ENCODE measurements around the gene PREX1. TPM values are rescaled to one million over a fixed set of nuclear protein-coding genes. Genes with fewer than 3 reads are reported as not detected.
A peak's percentile ranks its signal among the peaks of the same experiment; 100 is the strongest.

Gene PREX1
- total RNA-seq, 2 donors from 2014 or later: 132 to 167 TPM

GRCh38 chr20:48807051-48807450 lies 20.7 kb downstream of the PREX1 start:
- Mint-ChIP-seq H3K4me1 (ENCODE audit: low read depth in 2 of 2) (peaks cover 68 to 72% of the 10 kb centered on the region in 2 donors), H3K36me3 (peaks cover 24% of the 10 kb centered on the region), H3K9me3 (peaks cover 7% of the 10 kb centered on the region), H3K27me3 (no peaks in the 10 kb centered on the region), H3K4me3 (no peak overlapping the region), H3K27ac (peak overlapping the region in 1 of 2 donors; percentile 56)
- no peak for DNase-seq (ENCODE audit: low spot score)
- ATAC-seq: no peak

- peaks cover 72 to 77% of the 10 kb centered on the region in 2 donors for H3K4me1 Mint-ChIP-seq (ENCODE audit: low read depth in 2 of 2)
- peaks cover 7% of the 10 kb centered on the region for H3K9me3 Mint-ChIP-seq
- no peak for ATAC-seq
- peak overlapping the region in 1 of 2 donors; percentile 56 for H3K27ac Mint-ChIP-seq
- peaks cover 24% of the 10 kb centered on the region for H3K36me3 Mint-ChIP-seq
- no peak overlapping the region for H3K4me3 Mint-ChIP-seq
- DNase-seq (ENCODE audit: low spot score): no peak
- H3K27me3 Mint-ChIP-seq: no peaks in the 10 kb centered on the region
Measured at GRCh38 chr20:48805716-48806115, 22.1 kb downstream of the PREX1 start.

DNA sequence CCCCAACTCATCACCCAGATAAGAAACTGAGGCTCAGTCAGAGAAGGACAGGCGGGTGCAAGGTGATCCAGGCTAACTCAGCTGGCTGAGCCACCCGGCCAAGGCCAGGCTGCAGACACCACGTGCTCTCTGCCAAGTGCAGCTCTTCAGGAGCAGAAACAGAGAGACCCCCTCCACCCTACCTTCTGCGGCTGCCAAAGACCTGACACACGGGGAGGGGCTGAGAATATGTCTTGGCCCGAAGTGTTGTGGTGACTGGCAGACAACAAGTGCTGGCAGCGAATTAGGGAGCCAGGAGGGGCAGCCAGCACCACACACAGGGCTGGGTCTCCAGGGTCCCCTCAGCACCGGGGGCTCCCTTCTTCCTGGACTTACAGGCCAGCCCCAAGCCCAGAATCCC lies 22.5 kb downstream of the PREX1 start:
- Mint-ChIP-seq H3K4me3 (no peak overlapping the region), H3K4me1 (ENCODE audit: low read depth in 2 of 2) (peaks cover 76 to 78% of the 10 kb centered on the region in 2 donors), H3K36me3 (peaks cover 24% of the 10 kb centered on the region), H3K27ac (peak overlapping the region in 1 of 2 donors; percentile 89), H3K27me3 (no peaks in the 10 kb centered on the region), H3K9me3 (peaks cover 7% of the 10 kb centered on the region)
- ATAC-seq (no peak), DNase-seq (ENCODE audit: low spot score) (no peak)

DNA sequence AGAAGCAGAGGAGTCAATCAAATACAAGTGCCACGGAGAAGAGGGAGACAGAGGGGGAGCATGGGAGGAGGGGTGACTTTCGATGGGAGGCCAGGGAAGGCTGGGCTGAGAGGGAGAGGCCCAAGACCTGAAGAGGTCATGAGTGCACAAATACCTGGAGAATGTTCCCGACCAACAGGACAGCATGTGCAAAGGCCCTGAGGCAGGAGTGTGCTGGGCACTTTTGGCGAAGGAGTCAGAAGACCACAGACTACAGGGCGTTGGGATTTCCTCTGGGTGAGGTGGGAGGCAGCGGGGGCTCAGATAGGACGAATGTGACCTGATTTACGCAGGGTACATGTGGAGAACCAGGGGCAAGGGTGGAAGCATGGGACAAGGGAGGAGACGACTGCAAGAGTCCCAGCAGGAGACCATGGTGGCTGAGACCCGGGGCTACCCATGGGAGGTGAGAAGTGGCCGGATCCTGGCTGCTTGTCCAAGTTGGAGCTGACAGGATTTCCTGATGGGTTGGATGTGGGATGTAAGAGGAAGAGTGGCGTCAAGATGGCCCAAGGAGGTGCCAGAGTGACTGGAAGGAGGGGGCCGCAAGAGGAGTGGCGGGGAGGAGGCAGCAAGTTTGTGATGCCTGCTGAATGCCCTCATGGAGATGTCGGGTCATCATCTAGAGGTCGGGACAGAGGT lies 23.4 kb downstream of the PREX1 start:
- DNase-seq (ENCODE audit: low spot score) (no peak), ATAC-seq (no peak)
- peaks cover 24% of the 10 kb centered on the region for H3K36me3 Mint-ChIP-seq
- peak overlapping the region; percentile 27 to 89 for H3K27ac Mint-ChIP-seq
- peaks cover 7% of the 10 kb centered on the region for H3K9me3 Mint-ChIP-seq
- H3K4me1 Mint-ChIP-seq (ENCODE audit: low read depth in 2 of 2): peaks cover 68 to 78% of the 10 kb centered on the region in 2 donors
- peak overlapping the region; percentile 4 for H3K4me3 Mint-ChIP-seq
- H3K27me3 Mint-ChIP-seq: no peaks in the 10 kb centered on the region

GRCh38 chr20:48803176-48804053 lies 24.4 kb downstream of the PREX1 start:
- DNase-seq (ENCODE audit: low spot score): no peak
- peaks cover 64 to 76% of the 10 kb centered on the region in 2 donors for H3K4me1 Mint-ChIP-seq (ENCODE audit: low read depth in 2 of 2)
- H3K9me3 Mint-ChIP-seq: peaks cover 7% of the 10 kb centered on the region
- no peak overlapping the region for H3K4me3 Mint-ChIP-seq
- peak overlapping the region; percentile 58 to 89 for H3K27ac Mint-ChIP-seq
- no peak for ATAC-seq
- peaks cover 24% of the 10 kb centered on the region for H3K36me3 Mint-ChIP-seq
- no peaks in the 10 kb centered on the region for H3K27me3 Mint-ChIP-seq

DNA sequence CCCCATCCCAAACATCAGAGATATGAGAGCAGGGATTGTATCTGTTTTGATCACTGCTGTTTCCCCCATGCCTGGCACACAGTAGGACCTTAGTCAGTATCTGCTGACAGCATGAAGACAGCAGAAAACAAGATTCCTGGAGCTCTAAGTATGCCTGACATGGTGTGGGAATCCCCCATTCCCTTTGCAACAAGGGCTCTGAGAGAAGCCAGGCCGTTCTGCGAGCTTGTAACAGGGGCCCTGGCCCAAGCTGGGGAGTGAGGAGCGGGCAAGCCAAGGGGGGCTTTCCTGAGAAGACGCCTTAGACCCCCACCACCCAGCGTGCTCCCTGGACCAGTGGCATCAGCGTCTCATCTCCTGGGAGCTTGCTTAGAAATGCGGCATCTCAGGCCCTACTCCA lies 25.2 kb downstream of the PREX1 start:
- H3K4me3 Mint-ChIP-seq: peak overlapping the region; percentile 32

DNA sequence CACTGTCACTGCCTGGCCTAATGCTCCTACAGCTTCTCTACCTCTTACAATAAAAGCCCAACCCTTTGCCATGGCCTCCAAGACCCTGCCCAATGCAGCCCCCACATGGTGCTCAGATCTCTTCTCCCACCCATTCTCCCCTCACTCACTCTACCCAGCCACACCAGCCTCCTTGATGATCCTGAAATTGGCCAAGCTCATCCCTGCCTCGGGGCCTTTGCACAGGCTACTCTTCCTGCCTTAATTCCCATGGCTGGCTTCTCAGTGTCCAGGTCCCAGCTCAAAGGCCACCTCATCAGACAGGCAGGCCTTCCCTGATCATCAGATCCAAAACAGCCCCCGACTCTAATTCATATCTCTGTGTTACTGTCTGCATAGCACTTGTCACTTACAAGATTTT lies 25.6 kb downstream of the PREX1 start:
- DNase-seq (ENCODE audit: low spot score) (no peak), ATAC-seq (no peak)
- H3K36me3 Mint-ChIP-seq: peaks cover 20% of the 10 kb centered on the region
- peaks cover 69 to 79% of the 10 kb centered on the region in 2 donors for H3K4me1 Mint-ChIP-seq (ENCODE audit: low read depth in 2 of 2)
- H3K27ac Mint-ChIP-seq: peak overlapping the region; percentile 58 to 89
- H3K9me3 Mint-ChIP-seq: peaks cover 6% of the 10 kb centered on the region
- no peaks in the 10 kb centered on the region for H3K27me3 Mint-ChIP-seq
- H3K4me3 Mint-ChIP-seq: peak overlapping the region; percentile 32

More for the DNA sequence above, 25.2 kb downstream of the PREX1 start:
- ATAC-seq (no peak), DNase-seq (ENCODE audit: low spot score) (no peak)
- Mint-ChIP-seq H3K36me3 (peaks cover 24% of the 10 kb centered on the region), H3K9me3 (peaks cover 7% of the 10 kb centered on the region), H3K27ac (peak overlapping the region; percentile 58 to 89), H3K27me3 (no peaks in the 10 kb centered on the region), H3K4me1 (ENCODE audit: low read depth in 2 of 2) (peaks cover 67 to 78% of the 10 kb centered on the region in 2 donors)

GRCh38 chr20:48801197-48801596 lies 26.6 kb downstream of the PREX1 start:
- H3K4me1 Mint-ChIP-seq (ENCODE audit: low read depth in 2 of 2): peaks cover 60 to 71% of the 10 kb centered on the region in 2 donors
- peak overlapping the region; percentile 45 for H3K4me3 Mint-ChIP-seq
- no peaks in the 10 kb centered on the region for H3K27me3 Mint-ChIP-seq
- DNase-seq (ENCODE audit: low spot score) (no peak), ATAC-seq (peak; percentile 66 to 68)
- peaks cover 11% of the 10 kb centered on the region for H3K36me3 Mint-ChIP-seq
- H3K9me3 Mint-ChIP-seq: peaks cover 4% of the 10 kb centered on the region
- H3K27ac Mint-ChIP-seq: peak overlapping the region; percentile 58 to 89

DNA sequence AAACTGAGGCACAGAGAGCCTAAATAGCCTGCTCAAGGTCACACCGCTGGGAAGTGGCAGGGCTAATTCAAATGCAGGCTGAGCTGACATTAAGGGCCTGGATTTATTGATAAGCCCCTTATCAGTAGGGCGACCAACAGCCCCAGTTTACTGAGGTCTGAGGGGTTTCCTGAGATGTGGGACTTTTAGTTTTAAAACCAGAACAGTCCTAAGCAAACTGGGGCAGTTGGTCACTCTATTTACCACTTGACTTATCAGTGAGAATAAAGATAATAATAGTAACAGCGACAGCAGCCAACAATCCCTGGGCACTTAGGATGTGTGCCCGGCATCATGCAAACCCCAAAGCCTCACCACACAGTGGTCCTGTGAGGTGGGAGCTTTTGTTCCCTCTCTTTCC lies 27.6 kb downstream of the PREX1 start:
- DNase-seq (ENCODE audit: low spot score): no peak
- no peak for ATAC-seq
- Mint-ChIP-seq H3K9me3 (peaks cover 4% of the 10 kb centered on the region), H3K27ac (peak overlapping the region; percentile 58 to 89), H3K36me3 (peaks cover 11% of the 10 kb centered on the region), H3K27me3 (no peaks in the 10 kb centered on the region), H3K4me3 (no peak overlapping the region), H3K4me1 (ENCODE audit: low read depth in 2 of 2) (peaks cover 68 to 73% of the 10 kb centered on the region in 2 donors)

- Mint-ChIP-seq H3K27ac (peak overlapping the region; percentile 58 to 89), H3K4me3 (peak overlapping the region; percentile 36), H3K27me3 (no peaks in the 10 kb centered on the region), H3K4me1 (ENCODE audit: low read depth in 2 of 2) (peaks cover 66 to 71% of the 10 kb centered on the region in 2 donors), H3K9me3 (peaks cover 4% of the 10 kb centered on the region), H3K36me3 (peaks cover 7% of the 10 kb centered on the region)
- DNase-seq (ENCODE audit: low spot score) (no peak), ATAC-seq (no peak)
Measured at GRCh38 chr20:48799328-48800105, 28.3 kb downstream of the PREX1 start.

GRCh38 chr20:48797850-48798747 lies 29.7 kb downstream of the PREX1 start:
- peak overlapping the region; percentile 31 for H3K4me3 Mint-ChIP-seq
- no peaks in the 10 kb centered on the region for H3K27me3 Mint-ChIP-seq
- H3K27ac Mint-ChIP-seq: peak overlapping the region; percentile 63 to 89
- H3K36me3 Mint-ChIP-seq: no peaks in the 10 kb centered on the region
- ATAC-seq: no peak
- peaks cover 4% of the 10 kb centered on the region for H3K9me3 Mint-ChIP-seq
- DNase-seq (ENCODE audit: low spot score): no peak
- H3K4me1 Mint-ChIP-seq (ENCODE audit: low read depth in 2 of 2): peaks cover 68 to 73% of the 10 kb centered on the region in 2 donors

DNA sequence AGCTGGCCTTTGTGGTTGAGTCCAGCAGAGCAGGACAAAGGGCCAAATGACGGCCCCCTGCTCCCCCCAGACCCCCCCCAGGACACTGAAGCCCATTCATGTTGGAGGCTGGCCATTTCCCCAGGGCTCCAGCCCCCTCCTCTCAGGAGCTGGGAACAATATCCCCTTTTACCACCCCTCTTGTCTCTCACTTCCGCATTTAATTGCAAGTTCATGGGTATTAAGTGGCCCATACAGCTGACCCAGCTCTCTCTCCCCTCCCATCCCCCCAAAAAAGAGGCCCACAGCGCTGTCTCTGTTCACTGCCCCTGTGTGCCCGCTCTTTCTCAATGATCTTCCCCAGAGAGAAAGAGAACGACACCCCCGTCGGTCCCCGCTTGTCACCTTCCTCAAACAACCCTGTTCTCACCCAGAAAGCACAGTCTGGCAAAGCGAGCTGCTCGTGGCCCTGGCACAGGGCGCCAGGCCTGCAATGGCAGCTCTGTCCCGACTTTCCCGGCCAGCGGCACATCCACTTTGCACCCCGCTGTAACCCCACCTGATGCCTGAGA lies 30.4 kb downstream of the PREX1 start:
- H3K4me3 Mint-ChIP-seq: peak overlapping the region; percentile 31
- H3K36me3 Mint-ChIP-seq: no peaks in the 10 kb centered on the region
- ATAC-seq (no peak), DNase-seq (ENCODE audit: low spot score) (no peak)
- H3K9me3 Mint-ChIP-seq: peaks cover 3% of the 10 kb centered on the region
- no peaks in the 10 kb centered on the region for H3K27me3 Mint-ChIP-seq
- H3K4me1 Mint-ChIP-seq (ENCODE audit: low read depth in 2 of 2): peaks cover 70 to 72% of the 10 kb centered on the region in 2 donors
- peak overlapping the region; percentile 63 to 89 for H3K27ac Mint-ChIP-seq

Measured in natural killer cell treated with Interleukin-12 subunit alpha and Interleukin-12 subunit beta and Interleukin-15 and Interleukin-18, amount 100 ng/mL, for 72 hours (primary cell).